ENCODE data around the gene SLC38A5.
"Not testable (repeated sequence)": the region's sequence is repeated elsewhere in the genome, so short reads cannot be mapped to it uniquely, and the experiment has no call there.

Gene SLC38A5

GRCh38 chrX:48411860-48412259, 58.2 kb downstream of the SLC38A5 start, which contains the start of gene SSX4B:
SSX4B (minus strand) TSS chrX:48411960; CDS start chrX:48411372, 588 bp downstream.
- CTCF ChIA-PET; POLR2A ChIA-PET; DNase-seq (ENCODE audit: extremely low spot score): not testable (repeated sequence)
